ENCODE data around the gene G6PC2.

The G6PC2 gene

DNA sequence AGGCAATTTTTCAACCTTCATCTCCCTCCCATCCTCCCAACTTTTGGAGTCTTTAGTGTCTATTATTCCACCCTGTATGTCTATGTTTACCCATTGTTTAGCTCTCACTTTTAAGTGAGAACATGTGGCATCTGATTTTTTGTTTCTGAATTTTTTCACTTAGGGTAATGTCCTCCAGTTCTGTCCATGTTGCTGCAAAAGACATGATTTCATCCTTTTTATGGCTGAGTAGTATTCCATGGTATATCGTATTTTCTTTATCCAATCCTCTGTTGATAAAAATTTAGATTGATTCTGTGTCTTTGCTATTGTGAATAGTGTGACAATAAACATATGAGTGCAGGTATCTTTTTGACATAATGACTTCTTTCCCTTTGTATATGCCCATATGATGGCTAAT, 48.2 kb downstream of the G6PC2 start:
- no peak for DNase-seq

GRCh38 chr2:168951871-168952270, 50.8 kb downstream of the G6PC2 start:
- DNase-seq = no peak

- no peak for DNase-seq
Measured at GRCh38 chr2:168952424-168952823, 51.3 kb downstream of the G6PC2 start.

- no peak for DNase-seq
Measured at GRCh38 chr2:168954256-168954655, 53.2 kb downstream of the G6PC2 start.

DNA sequence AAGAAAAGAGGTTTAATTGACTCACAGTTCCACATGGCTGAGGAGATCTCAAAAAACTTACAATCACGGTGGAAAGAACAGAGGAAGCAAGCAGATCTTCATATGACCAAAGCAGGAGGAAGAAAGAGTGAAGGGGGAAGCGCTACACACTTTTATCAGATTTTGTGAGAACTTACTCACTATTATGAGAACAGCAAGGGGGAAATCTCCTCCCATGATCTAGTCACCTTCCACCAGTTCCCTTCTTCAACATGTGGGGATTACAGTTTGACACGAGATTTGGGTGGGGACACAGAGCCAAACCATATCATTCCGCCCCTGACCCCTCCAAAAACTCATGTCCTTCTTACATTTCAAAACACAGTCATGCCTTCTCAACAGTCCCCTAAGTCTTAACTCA, 54.2 kb downstream of the G6PC2 start:
- DNase-seq = no peak

DNA sequence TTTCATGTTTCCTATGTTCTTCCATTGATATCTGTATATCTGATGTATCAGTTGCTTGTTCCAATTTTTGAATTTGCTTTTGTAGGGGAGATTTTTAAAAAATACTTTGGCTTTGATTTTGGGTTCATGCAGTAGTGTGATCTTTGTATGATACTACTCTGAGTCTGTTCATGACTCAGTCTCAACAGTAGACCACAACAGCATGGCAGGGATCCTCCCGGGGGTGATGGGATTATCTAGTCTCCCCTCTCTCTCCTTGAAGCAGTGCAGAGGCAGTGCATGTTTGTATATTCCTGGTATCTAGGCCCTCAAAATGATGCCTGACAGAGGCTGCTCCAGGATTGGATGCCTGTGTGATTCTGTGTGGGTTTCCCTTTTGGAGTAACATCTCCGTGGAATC, 55.3 kb downstream of the G6PC2 start:
- DNase-seq = no peak
